GM12878 (cell line): ENCODE measurements around the gene BEGAIN.

Experiments
- CHD1 ChIP-seq: IDR thresholded peaks from 2 replicates; pipeline ENCODE4 v1.6.1; 2012; ENCODE audit warnings: low read depth, low read length, improper control_type of control experiment
- CTCF ChIP-seq, 3 experiments: IDR thresholded peaks in 2 of 3; conservative IDR thresholded peaks in 1 of 3; 2 replicates each; pipeline ENCODE4 v1.5.1; 2011; ENCODE audit warnings: low read depth in 3 of 3, low read length in 3 of 3, mild to moderate bottlenecking in 3 of 3, control low read depth in 2 of 3, moderate library complexity in 2 of 3, inconsistent platforms in 1 of 3, mixed read lengths in 1 of 3; ENCODE audit not compliant: control insufficient read depth in 2 of 3, insufficient read depth in 1 of 3; ENCODE audit errors: extremely low read depth in 1 of 3
- EP300 ChIP-seq, 2 experiments: fragments of 150-350 bp in 1 of 2; IDR thresholded peaks; 2 replicates each; pipeline ENCODE4 v1.6.1; 2011 to 2012; ENCODE audit warnings: low read depth in 2 of 2, low read length in 2 of 2, borderline replicate concordance in 1 of 2, improper control_type of control experiment in 1 of 2, inconsistent platforms in 1 of 2; ENCODE audit not compliant: control insufficient read depth in 1 of 2
- ESRRA ChIP-seq: IDR thresholded peaks from 2 replicates; pipeline ENCODE4 v1.6.1; 2012; ENCODE audit warnings: mild to moderate bottlenecking, low read length, improper control_type of control experiment
- EZH2 ChIP-seq: IDR thresholded peaks from 2 replicates; pipeline ENCODE4 v1.6.1; 2012; ENCODE audit warnings: low read depth, mild to moderate bottlenecking, control low read depth, inconsistent platforms, low read length, borderline replicate concordance; ENCODE audit not compliant: control insufficient read depth
- NBN ChIP-seq: fragments of 450-650 bp; IDR thresholded peaks from 2 replicates; pipeline ENCODE4 v1.6.1; 2016
- POU2F2 ChIP-seq: IDR thresholded peaks from 3 replicates; pipeline ENCODE4 v1.6.1; 2011; ENCODE audit warnings: low read depth, mild to moderate bottlenecking, low read length, borderline replicate concordance
- REST ChIP-seq: IDR thresholded peaks from 2 replicates; pipeline ENCODE4 v1.6.1; 2012; ENCODE audit warnings: mild to moderate bottlenecking, low read depth, low read length
- ZBTB33 ChIP-seq: fragments of 450-650 bp; IDR thresholded peaks from 2 replicates; pipeline ENCODE4 v1.6.1; 2017; ENCODE audit warnings: mild to moderate bottlenecking

- TF ChIP-seq NBN (no peak), ZBTB33 (no peak), CHD1 (no peak), CTCF (IDR thresholded peaks at IDR 0.05 in 2 of 3, conservative IDR thresholded peaks at IDR 0.05 in 1 of 3; ENCODE audit: control insufficient read depth in 2 of 3, extremely low read depth in 1 of 3, insufficient read depth in 1 of 3, low read depth in 3 of 3, low read length in 3 of 3) (no peak), ESRRA (no peak), EZH2 (no peak), EP300 (IDR thresholded peaks at IDR 0.05; ENCODE audit: borderline replicate concordance in 1 of 2, control insufficient read depth in 1 of 2, low read depth in 2 of 2, low read length in 2 of 2) (no peak), POU2F2 (no peak), REST (no peak)
Observed at GRCh38 chr14:100558966-100559365, 28.3 kb downstream of the BEGAIN start.
